Stimulated activated CD8-positive, alpha-beta memory T cell treated with anti-CD3 and anti-CD28 coated beads, Interleukin-2, amount 100 ng/mL, for 48 hours (primary cell): Measurements from ENCODE around the gene PLA1A.
"Not testable (repeated sequence)": the region's sequence is repeated elsewhere in the genome, so short reads cannot be mapped to it uniquely, and the experiment has no call there.

Source experiments
- DNase-seq, 2 donors: peaks; one replicate each; pipeline ENCODE4 v3.0.0-alpha.2; 2020; ENCODE audit warnings: low read depth in 2 of 2

The PLA1A gene

GRCh38 chr3:119662604-119663373, 65.1 kb downstream of the PLA1A start:
- DNase-seq = no peak

GRCh38 chr3:119663885-119664284, 66.2 kb downstream of the PLA1A start:
- DNase-seq = no peak

- DNase-seq = no peak
These were observed 66.7 kb downstream of the PLA1A start for GRCh38 chr3:119664370-119664769.

- DNase-seq = no peak
These were observed 67.2 kb downstream of the PLA1A start for GRCh38 chr3:119664850-119665379.

- no peak for DNase-seq
These were observed 68.4 kb downstream of the PLA1A start for GRCh38 chr3:119665954-119666559.

- no peak for DNase-seq
These were observed 72.4 kb downstream of the PLA1A start for GRCh38 chr3:119669906-119670570.

- DNase-seq = no peak
These were observed 75.1 kb downstream of the PLA1A start for GRCh38 chr3:119672776-119673175.

- no peak for DNase-seq
These were observed 76.2 kb downstream of the PLA1A start for GRCh38 chr3:119673875-119674274.

- no peak for DNase-seq
These were observed 77.6 kb downstream of the PLA1A start for GRCh38 chr3:119675188-119675874.

GRCh38 chr3:119676020-119676419, 78.3 kb downstream of the PLA1A start:
- DNase-seq = no peak

- peak; percentile 85 to 90 for DNase-seq
These were observed 79.3 kb downstream of the PLA1A start, which contains the start of gene COX17 for GRCh38 chr3:119676771-119677640. TSS of gene COX17 (minus strand) at chr3:119677406. CDS start at chr3:119677310, 96 bp downstream.

- no peak for DNase-seq
These were observed 79.9 kb downstream of the PLA1A start for GRCh38 chr3:119677641-119677934.

- not testable (repeated sequence) for DNase-seq
These were observed 80.5 kb downstream of the PLA1A start for GRCh38 chr3:119678209-119678608.
